ENCODE results near the gene FBXO2. TPM values are rescaled to one million over a fixed set of nuclear protein-coding genes. Genes with fewer than 3 reads are reported as not detected.

The FBXO2 gene
- total RNA-seq, 4 donors from 2014 or later = 8.2 to 16.7 (median 13.5) TPM

DNA sequence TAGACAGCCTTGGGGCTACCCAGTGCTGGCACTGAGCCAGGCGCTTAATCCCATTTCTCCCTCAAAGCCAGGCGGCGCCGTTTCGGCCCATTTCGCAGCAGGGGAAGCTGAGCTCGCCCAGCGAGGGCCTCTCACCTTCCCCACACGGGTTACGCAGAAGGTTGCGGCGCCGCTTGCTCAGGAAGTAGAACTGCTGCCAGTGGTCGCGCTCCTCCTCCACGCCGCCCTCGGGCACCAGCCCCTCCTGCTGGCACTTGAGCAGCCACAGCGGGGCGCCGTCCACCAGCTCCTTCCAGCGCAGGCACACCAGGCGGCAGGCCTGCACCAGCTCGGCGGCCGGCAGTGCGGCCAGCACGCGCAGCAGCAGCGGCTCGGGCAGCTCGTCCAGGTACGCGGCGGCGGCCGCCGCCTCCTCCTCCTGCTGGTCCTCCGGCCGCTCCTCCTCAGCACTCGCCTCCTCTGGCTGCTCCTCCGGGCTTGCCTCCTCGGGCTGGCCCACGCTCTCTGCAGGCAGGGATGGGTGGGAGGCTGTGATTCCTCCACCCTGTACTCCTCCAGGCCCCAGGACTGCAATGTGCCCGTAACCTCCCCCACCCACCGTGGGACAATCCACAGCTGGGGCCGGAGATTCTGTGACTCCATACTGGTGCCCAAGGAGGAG, 3.8 kb downstream of the FBXO2 start:
- H3K36me3 ChIP-seq = no peaks in the 10 kb centered on the region
- peak overlapping the region; percentile 17 for H3K4me3 ChIP-seq
- H3K9me3 ChIP-seq = no peaks in the 10 kb centered on the region
- DNase-seq (ENCODE audit: low spot score in 2 of 2) = peak; percentile 81 to 87
- H3K27ac ChIP-seq = no peak overlapping the region
- 52% methylated on average over 29 of the region's 47 CpGs for WGBS
- H3K4me1 ChIP-seq = peaks cover 33% of the 10 kb centered on the region
- peak; percentile 27 to 62 for TF ChIP-seq CTCF (IDR thresholded peaks at IDR 0.05)
- TF ChIP-seq POLR2AphosphoS5 (IDR thresholded peaks at IDR 0.05) = no peak
- TF ChIP-seq POLR2A (IDR thresholded peaks at IDR 0.05) = no peak
- peaks cover 10% of the 10 kb centered on the region for H3K27me3 ChIP-seq

GRCh38 chr1:11649624-11650330, 4.5 kb downstream of the FBXO2 start:
- H3K27me3 ChIP-seq = peaks cover 10% of the 10 kb centered on the region
- TF ChIP-seq POLR2A (IDR thresholded peaks at IDR 0.05) (no peak), EP300 (IDR thresholded peaks at IDR 0.05) (no peak), POLR2AphosphoS5 (IDR thresholded peaks at IDR 0.05) (no peak), CTCF (IDR thresholded peaks at IDR 0.05) (no peak)
- DNase-seq (ENCODE audit: low spot score in 2 of 2) = no peak
- no peak overlapping the region for H3K27ac ChIP-seq
- 51% methylated on average over 19 of the region's 21 CpGs for WGBS
- H3K4me1 ChIP-seq = peaks cover 26% of the 10 kb centered on the region
- no peaks in the 10 kb centered on the region for H3K9me3 ChIP-seq
- no peaks in the 10 kb centered on the region for H3K36me3 ChIP-seq
- no peak overlapping the region for H3K4me3 ChIP-seq

DNA sequence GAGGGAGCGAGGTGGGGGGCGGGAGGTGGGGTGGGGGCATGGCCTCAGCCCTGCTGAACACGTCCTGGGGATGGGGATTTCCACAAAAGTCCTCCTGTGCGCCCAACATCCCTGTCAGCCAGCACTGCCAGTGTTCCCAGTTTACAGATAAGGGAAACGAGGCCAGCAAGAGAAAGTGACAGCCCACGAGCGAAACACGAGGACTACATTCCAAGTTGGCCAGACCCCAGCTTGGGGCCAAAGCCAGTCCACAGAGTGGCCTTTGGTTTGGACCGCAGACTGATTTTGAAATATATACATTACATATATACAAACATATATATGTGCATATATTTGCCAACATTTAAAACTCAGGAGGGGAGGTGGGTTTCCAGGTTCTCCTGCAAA, 5.0 kb downstream of the FBXO2 start:
- DNase-seq (ENCODE audit: low spot score in 2 of 2) = no peak
- H3K9me3 ChIP-seq = no peaks in the 10 kb centered on the region
- peaks cover 23% of the 10 kb centered on the region for H3K4me1 ChIP-seq
- TF ChIP-seq CTCF (IDR thresholded peaks at IDR 0.05) (no peak), POLR2AphosphoS5 (IDR thresholded peaks at IDR 0.05) (no peak), EP300 (IDR thresholded peaks at IDR 0.05) (no peak), POLR2A (IDR thresholded peaks at IDR 0.05) (no peak)
- no peak overlapping the region for H3K27ac ChIP-seq
- H3K27me3 ChIP-seq = peaks cover 10% of the 10 kb centered on the region
- H3K36me3 ChIP-seq = no peaks in the 10 kb centered on the region
- 54% methylated on average over 5 of the region's 9 CpGs for WGBS
- no peak overlapping the region for H3K4me3 ChIP-seq

GRCh38 chr1:11648732-11649158, 5.5 kb downstream of the FBXO2 start:
- WGBS = 40% methylated on average over 1 of the region's 30 CpGs
- H3K27me3 ChIP-seq = peaks cover 10% of the 10 kb centered on the region
- H3K36me3 ChIP-seq = no peaks in the 10 kb centered on the region
- no peak for DNase-seq (ENCODE audit: low spot score in 2 of 2)
- no peaks in the 10 kb centered on the region for H3K9me3 ChIP-seq
- no peak overlapping the region for H3K4me3 ChIP-seq
- TF ChIP-seq EP300 (IDR thresholded peaks at IDR 0.05) (no peak), CTCF (IDR thresholded peaks at IDR 0.05) (no peak), POLR2A (IDR thresholded peaks at IDR 0.05) (no peak), POLR2AphosphoS5 (IDR thresholded peaks at IDR 0.05) (no peak)
- H3K4me1 ChIP-seq = peaks cover 18% of the 10 kb centered on the region
- H3K27ac ChIP-seq = no peak overlapping the region

GRCh38 chr1:11648039-11648438, 6.2 kb downstream of the FBXO2 start:
- H3K4me1 ChIP-seq = peaks cover 14% of the 10 kb centered on the region
- DNase-seq (ENCODE audit: low spot score in 2 of 2) = no peak
- H3K27me3 ChIP-seq = peaks cover 10% of the 10 kb centered on the region

More at GRCh38 chr1:11648039-11648438, 6.2 kb downstream of the FBXO2 start:
- TF ChIP-seq POLR2AphosphoS5 (IDR thresholded peaks at IDR 0.05) (no peak), EP300 (IDR thresholded peaks at IDR 0.05) (no peak), CTCF (IDR thresholded peaks at IDR 0.05) (no peak), POLR2A (IDR thresholded peaks at IDR 0.05) (no peak)
- Histone ChIP-seq H3K27ac (no peak overlapping the region), H3K36me3 (no peaks in the 10 kb centered on the region), H3K9me3 (no peaks in the 10 kb centered on the region), H3K4me3 (no peak overlapping the region)
- WGBS = 61% methylated on average over 4 of the region's 6 CpGs

All from suprapubic skin (tissue), 4 donors.